GM10266 (cell line): ENCODE measurements around the gene DIP2A.
A peak's percentile ranks its signal among the peaks of the same experiment; 100 is the strongest.

Source experiments
- DNase-seq: peaks from one replicate; pipeline ENCODE4 v3.0.0; 2012; ENCODE audit errors: extremely low spot score
- TF ChIP-seq, protein P1 (sequence below): IDR thresholded peaks from 2 replicates; pipeline ENCODE4 v1.5.1; 2012; ENCODE audit warnings: mild to moderate bottlenecking, low read depth; ENCODE audit not compliant: control insufficient read depth, insufficient read depth; ENCODE audit errors: missing control alignments

Gene DIP2A

DNA sequence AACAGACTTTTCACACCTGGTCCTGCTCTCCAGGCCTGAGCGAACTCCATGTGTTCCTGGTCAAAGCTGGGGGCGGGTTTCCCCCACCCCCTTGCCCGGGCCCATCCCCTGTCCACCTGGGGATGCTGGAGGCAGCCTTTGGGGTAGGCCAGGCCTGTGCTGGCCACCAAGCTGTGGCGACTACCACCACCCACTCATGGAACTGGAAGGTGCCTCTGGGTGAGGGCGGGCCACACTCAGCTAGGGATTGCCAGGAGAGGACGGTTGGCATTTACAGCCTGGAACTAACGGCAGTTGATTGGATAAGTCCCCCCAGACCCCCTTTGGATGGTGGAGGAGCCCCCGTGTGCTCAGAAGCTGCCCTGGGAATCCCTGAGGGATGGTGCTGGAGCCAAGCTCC, 138.3 kb downstream of the DIP2A start:
- DNase-seq, result peak; percentile 10
- TF ChIP-seq, protein P1, sequence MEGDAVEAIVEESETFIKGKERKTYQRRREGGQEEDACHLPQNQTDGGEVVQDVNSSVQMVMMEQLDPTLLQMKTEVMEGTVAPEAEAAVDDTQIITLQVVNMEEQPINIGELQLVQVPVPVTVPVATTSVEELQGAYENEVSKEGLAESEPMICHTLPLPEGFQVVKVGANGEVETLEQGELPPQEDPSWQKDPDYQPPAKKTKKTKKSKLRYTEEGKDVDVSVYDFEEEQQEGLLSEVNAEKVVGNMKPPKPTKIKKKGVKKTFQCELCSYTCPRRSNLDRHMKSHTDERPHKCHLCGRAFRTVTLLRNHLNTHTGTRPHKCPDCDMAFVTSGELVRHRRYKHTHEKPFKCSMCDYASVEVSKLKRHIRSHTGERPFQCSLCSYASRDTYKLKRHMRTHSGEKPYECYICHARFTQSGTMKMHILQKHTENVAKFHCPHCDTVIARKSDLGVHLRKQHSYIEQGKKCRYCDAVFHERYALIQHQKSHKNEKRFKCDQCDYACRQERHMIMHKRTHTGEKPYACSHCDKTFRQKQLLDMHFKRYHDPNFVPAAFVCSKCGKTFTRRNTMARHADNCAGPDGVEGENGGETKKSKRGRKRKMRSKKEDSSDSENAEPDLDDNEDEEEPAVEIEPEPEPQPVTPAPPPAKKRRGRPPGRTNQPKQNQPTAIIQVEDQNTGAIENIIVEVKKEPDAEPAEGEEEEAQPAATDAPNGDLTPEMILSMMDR, result no peak

DNA sequence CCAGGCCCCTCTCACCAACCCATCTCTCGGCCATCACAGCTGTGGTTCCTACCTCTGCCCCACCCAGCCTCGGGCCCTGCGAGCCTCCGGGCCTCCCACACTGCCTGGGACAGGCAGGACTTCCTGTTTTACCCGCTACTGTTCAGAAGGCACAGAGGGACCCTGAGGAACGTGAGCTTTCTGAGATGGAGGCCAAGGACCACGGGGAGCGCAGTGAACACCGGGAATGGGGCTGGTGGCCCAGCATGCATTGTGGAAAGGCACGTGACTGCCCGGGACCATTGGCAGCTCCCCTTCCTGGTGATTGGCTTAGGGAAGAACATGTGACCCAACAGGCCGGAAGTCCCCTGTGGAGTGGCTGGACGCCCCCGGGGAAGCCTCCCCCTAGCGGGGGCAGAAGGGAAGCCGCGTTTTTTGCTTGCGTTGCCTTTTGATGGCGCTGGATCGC, 139.2 kb downstream of the DIP2A start:
- TF ChIP-seq, protein P1, result no peak
- no peak for DNase-seq

DNA sequence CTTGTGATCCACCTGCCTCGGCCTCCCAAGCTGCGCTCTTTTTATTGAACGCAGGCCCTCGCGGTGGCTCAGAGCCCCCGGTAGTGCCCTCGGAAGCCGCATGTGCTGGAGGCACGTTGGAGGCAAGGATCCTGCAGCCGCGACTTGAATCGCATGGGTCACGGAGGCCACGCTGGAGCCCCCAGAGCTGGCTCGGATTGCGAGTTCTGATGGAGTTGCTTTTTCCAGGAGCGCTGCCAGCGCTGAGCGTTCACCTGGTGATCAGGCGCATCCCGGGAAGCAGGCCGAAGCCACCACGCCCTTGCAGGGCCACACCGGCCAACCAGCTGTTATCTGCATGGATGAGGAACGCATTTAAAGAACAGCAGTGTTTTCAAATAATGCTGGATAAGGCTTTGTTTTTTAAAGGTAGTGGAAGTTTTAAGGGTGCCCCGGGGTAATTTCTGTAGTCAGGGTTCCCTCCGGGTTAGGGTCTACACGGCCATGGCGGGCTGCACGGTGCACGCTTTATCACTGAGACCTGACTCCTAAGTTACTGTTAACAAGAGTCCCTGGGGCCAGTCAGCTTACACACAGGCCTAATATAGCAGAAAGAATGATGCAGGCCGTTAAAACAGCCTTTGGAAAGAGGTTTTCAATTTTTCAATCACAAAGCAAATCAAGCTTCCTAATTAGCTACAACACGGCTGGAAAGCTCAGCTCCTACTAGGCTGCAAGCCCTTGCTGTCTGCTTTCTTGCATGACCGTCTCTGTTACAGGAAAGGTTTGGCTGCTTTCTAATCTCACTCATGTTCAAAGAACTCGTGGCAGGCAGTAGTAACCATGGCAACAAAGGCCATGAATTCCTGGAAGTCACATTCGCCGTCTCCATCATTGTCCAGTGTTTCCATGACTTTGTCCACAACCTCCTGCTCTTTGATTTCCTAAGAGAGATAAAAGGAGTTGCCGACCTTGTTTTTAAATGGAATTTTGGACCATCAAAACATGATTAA, 140.2 kb downstream of the DIP2A start:
- TF ChIP-seq, protein P1, result no peak
- no peak for DNase-seq

DNA sequence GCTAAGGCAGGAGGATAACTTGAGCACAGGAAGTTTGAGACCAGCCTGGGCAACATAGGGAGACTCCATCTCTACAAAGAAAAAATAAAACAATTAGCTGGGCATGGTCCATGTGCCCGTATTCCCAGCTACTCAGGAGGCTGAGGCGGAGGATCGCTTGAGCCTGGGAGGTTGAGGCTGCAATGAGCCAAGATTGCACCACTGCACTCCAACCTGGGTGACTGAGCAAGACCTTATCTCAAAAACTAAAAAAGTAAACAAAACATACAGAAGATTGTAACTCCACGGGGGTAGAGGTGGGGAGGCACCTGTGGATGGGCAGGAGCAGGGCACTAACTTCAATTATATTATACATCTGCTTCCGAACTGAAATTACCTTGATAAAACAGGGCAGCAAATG, 141.6 kb downstream of the DIP2A start:
- TF ChIP-seq, protein P1, result no peak
- DNase-seq, result no peak

DNA sequence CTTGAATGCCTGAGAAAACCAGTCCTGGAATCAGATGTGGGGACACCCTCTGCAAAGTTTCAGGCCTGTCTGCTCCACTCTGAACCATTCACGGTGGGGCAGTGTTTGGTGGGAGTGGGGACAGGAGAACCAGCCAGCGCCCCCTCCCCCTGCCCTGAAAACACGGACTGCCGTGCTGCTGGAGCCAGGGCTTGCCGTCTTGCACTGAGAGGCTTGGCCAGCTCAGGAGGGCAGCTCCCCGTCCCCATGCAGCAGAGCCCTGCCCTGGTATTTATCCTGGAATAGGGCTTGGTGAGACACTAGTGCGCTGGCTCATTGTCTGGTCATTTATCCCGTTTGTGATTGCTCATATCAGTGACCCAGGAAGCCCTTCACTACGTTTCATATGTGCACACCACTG, 142.3 kb downstream of the DIP2A start:
- TF ChIP-seq, protein P1, result no peak
- DNase-seq, result no peak

DNA sequence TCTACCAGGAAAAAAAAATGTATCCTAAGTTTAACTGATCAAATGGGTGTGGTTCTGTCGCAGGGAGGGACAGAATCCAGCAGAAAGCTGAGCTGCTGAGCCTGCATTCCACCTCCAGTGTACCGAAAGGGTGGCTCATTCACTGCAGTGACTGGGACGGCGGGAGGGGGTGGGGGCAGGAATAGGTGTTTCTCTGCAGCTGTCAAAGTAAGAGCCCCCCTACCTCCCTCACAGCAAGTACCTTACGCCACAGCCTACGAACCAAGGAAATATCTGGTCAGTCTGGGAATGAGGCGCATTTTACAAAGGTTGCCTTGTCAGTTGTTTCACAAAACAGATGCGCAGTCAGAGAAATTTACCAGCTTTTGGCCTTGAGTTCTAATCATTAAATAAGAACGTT, 144.5 kb downstream of the DIP2A start:
- TF ChIP-seq, protein P1, result no peak
- DNase-seq, result no peak
